ENCODE measurements around the gene RRP9. TPM values are rescaled to one million over a fixed set of nuclear protein-coding genes. Genes with fewer than 3 reads are reported as not detected.
"Not testable (repeated sequence)": the region's sequence is repeated elsewhere in the genome, so short reads cannot be mapped to it uniquely, and the experiment has no call there.

RRP9 gene
- total RNA-seq, 2 donors from 2014 or later: 8.0 to 13.2 TPM

DNA sequence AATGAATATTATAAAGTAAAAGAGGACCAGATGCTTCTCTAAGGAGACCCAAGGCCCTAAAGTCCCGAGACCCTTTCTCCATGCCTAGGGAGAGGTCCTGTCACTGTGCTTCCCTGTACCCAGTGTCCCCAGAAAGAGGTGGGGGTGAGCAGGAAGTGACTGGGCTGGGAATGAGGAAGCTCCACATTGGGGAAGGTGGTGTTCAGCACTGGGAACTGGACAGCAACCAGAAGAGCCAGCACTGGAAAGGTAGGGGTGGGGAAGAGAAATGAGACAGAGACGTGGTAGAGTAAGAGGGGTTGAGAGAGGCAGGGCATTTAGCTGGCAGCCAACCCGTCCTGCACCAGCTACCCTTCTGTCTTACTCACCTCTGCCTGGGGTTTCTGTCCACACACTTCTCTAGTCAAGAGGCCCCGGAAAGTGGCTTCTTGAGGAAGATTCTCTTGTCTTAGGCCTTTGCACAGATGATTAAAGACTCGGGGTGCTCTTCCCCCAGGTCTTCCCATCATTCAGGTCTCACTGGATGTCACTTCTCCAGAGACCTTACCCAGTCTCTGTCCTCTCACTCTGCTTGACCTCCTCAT, 12.2 kb downstream of the RRP9 start:
- WGBS, 2 donors: 65 to 68% methylated on average over 5 of the region's 5 CpGs
- Histone ChIP-seq H3K4me3 (no peak overlapping the region), H3K36me3 (replicated peaks in 1 of 2; ENCODE audit: insufficient read depth in 1 of 2, low read depth in 2 of 2) (peaks cover 0 to 7% of the 10 kb centered on the region in 2 donors), H3K4me1 (no peaks in the 10 kb centered on the region), H3K27me3 (no peaks in the 10 kb centered on the region), H3K27ac (no peak overlapping the region), H3K9me3 (no peaks in the 10 kb centered on the region)
- DNase-seq: no peak
- no peak for ATAC-seq
- intact Hi-C loops (cut with DNase I): no loop called here
- TF ChIP-seq POLR2A (IDR thresholded peaks at IDR 0.05): no peak
- TF ChIP-seq, protein P1, sequence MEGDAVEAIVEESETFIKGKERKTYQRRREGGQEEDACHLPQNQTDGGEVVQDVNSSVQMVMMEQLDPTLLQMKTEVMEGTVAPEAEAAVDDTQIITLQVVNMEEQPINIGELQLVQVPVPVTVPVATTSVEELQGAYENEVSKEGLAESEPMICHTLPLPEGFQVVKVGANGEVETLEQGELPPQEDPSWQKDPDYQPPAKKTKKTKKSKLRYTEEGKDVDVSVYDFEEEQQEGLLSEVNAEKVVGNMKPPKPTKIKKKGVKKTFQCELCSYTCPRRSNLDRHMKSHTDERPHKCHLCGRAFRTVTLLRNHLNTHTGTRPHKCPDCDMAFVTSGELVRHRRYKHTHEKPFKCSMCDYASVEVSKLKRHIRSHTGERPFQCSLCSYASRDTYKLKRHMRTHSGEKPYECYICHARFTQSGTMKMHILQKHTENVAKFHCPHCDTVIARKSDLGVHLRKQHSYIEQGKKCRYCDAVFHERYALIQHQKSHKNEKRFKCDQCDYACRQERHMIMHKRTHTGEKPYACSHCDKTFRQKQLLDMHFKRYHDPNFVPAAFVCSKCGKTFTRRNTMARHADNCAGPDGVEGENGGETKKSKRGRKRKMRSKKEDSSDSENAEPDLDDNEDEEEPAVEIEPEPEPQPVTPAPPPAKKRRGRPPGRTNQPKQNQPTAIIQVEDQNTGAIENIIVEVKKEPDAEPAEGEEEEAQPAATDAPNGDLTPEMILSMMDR (IDR thresholded peaks at IDR 0.05): no peak

DNA sequence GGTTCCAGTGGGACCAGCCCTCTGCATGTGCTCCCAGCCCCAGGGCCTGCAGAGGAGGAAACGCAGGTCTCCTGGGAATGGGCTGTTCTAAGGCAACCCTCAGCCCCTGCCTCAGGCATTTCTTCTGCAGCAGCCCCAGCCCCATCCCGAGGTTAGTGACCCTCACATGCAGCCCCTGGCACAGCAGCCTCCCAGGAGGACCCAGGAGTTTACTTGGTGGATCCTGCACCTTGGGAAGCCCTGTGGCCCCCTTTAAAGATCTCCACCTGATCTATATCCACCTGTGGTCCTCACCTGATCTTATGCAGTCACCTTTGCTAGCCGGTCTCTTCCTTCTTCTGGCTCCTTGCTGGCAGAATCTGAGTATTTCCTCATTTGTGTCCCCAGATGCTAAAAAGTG, 12.7 kb downstream of the RRP9 start:
- DNase-seq; H3K27ac ChIP-seq; H3K4me3 ChIP-seq; intact Hi-C loops (cut with DNase I); ATAC-seq; H3K9me3 ChIP-seq; H3K36me3 ChIP-seq (replicated peaks in 1 of 2; ENCODE audit: insufficient read depth in 1 of 2, low read depth in 2 of 2); H3K4me1 ChIP-seq; H3K27me3 ChIP-seq: not testable (repeated sequence)
- WGBS, 2 donors: 74 to 100% methylated on average over 1 to 3 of the region's 3 CpGs

DNA sequence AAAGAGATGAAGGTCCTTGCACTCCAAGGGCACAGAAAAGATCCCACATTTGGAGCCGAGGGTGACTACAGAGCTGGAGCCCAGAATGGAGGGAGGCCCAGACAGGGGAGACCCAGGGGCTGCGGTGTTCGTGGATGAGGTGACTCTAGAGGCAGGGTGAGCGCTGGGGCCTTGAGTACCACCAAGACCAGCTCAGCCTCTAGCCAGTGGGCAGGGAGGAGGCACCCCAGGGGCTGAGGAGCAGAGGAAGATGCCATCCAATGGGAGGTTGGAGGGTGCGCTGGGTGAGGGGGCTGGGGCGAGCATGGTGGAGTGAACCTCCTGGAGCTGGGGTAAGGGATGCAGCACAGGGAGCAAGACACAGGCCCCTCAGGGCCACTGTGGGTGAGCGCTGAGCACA, 13.3 kb downstream of the RRP9 start:
- Histone ChIP-seq H3K9me3 (no peaks in the 10 kb centered on the region), H3K4me1 (no peaks in the 10 kb centered on the region), H3K27ac (no peak overlapping the region), H3K27me3 (no peaks in the 10 kb centered on the region), H3K36me3 (replicated peaks in 1 of 2; ENCODE audit: insufficient read depth in 1 of 2, low read depth in 2 of 2) (peaks cover 0 to 2% of the 10 kb centered on the region in 2 donors), H3K4me3 (no peak overlapping the region)
- ATAC-seq: no peak
- DNase-seq: no peak
- intact Hi-C loops (cut with DNase I): no loop called here
- 89 to 93% methylated on average over 7 of the region's 7 CpGs for WGBS, 2 donors
- no peak for TF ChIP-seq POLR2A (IDR thresholded peaks at IDR 0.05)
- TF ChIP-seq, protein P1 (IDR thresholded peaks at IDR 0.05): no peak

DNA sequence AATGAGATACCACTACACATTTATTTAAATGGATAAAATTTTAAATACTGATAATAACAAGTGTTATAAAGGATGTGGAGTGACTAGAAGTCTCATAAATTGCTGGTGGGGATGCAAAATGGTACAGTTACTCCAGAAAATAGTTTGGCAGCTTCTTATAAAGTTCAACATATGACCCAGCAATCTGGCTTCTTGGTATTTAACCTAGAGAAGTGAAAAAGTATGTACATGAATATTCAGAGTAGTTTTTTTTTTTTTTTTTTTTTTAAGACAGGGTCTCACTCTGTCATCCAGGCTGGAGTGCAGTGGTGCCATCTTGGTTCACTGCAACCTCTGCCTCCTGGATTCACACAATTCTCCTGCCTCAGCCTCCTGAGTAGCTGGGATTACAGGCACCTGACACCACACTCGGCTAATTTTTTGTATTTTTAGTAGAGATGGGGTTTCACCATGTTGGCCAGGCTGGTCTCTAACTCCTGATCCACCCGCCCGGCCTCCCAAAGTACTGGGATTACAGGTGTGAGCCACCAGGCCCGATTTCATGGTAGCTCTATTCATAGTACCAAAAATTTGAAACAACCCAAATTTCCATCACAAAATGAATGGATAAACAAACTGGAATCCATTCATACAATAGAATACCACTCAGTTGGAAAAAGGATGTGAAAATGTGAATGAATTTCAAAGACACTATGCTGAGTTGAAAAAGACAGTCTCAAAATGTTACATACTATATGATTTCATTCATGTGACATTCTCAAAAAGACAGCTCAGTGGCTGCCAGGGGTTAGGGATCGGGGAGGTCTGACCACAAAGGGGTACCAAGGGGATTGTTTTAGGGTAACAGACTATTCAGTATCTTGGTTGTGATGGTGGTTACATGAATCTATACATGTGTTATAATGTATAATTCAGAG, 14.4 kb downstream of the RRP9 start:
- Histone ChIP-seq H3K36me3 (replicated peaks in 1 of 2; ENCODE audit: insufficient read depth in 1 of 2, low read depth in 2 of 2) (no peaks in the 10 kb centered on the region), H3K4me3 (no peak overlapping the region), H3K4me1 (no peaks in the 10 kb centered on the region), H3K9me3 (no peaks in the 10 kb centered on the region), H3K27ac (no peak overlapping the region), H3K27me3 (no peaks in the 10 kb centered on the region)
- WGBS, 2 donors: 73 to 78% methylated on average over 5 of the region's 5 CpGs
- intact Hi-C loops (cut with DNase I): no loop called here
- ATAC-seq (no peak), DNase-seq (no peak)
- TF ChIP-seq, protein P1 (IDR thresholded peaks at IDR 0.05): no peak
- no peak for TF ChIP-seq POLR2A (IDR thresholded peaks at IDR 0.05)

DNA sequence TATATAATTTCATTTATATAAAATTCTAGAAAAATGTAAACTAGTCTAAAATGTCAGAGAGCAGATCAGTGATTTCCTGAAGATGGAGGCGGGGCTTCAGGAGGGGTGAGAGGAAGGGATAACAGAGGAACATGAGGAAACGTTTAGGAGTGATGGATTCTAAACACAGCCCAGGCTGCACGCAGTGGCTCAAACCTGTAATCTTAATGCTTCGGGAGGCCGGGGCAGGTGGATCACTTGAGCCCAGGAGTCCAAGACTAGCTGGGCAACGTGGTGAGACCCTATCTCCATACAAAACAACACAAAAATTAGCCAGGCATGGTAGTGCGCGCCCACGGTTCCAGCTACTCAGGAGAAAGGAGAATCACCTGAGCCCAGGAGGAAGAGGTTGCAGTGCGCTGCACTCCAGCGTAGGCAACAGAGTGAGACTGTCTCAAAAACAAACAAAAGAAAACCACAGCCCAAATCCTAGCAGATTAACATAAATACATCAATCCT, 20.6 kb downstream of the RRP9 start:
- H3K27ac ChIP-seq: no peak overlapping the region
- TF ChIP-seq, protein P1 (IDR thresholded peaks at IDR 0.05): no peak
- no peaks in the 10 kb centered on the region for H3K27me3 ChIP-seq
- no peaks in the 10 kb centered on the region for H3K36me3 ChIP-seq (replicated peaks in 1 of 2; ENCODE audit: insufficient read depth in 1 of 2, low read depth in 2 of 2)
- no peaks in the 10 kb centered on the region for H3K9me3 ChIP-seq
- no peak for DNase-seq
- WGBS, 2 donors: 74 to 75% methylated on average over 11 of the region's 11 CpGs
- ATAC-seq: no peak
- no peak overlapping the region for H3K4me3 ChIP-seq
- intact Hi-C loops (cut with DNase I): no loop called here
- no peaks in the 10 kb centered on the region for H3K4me1 ChIP-seq
